ENCODE measurements around the gene SIX2.

The SIX2 gene

GRCh38 chr2:44972771-44973535 lies 36.3 kb downstream of the SIX2 start:
- in situ Hi-C loops (cut with HindIII; ENCODE audit: low sequenced_read_pairs) = loop anchor here (25.0 kb wide), 1 partner anchor 486 kb away; no protein-coding TSS in a partner anchor

- in situ Hi-C loops (cut with HindIII; ENCODE audit: low sequenced_read_pairs) = loop anchor here (25.0 kb wide), 1 partner anchor 484 kb away; no protein-coding TSS in a partner anchor
Observed at GRCh38 chr2:44970846-44971450, 38.3 kb downstream of the SIX2 start.

- in situ Hi-C loops (cut with HindIII; ENCODE audit: low sequenced_read_pairs) = loop anchor here (25.0 kb wide), 1 partner anchor 483 kb away; no protein-coding TSS in a partner anchor
Observed at GRCh38 chr2:44969936-44970335, 39.3 kb downstream of the SIX2 start.

DNA sequence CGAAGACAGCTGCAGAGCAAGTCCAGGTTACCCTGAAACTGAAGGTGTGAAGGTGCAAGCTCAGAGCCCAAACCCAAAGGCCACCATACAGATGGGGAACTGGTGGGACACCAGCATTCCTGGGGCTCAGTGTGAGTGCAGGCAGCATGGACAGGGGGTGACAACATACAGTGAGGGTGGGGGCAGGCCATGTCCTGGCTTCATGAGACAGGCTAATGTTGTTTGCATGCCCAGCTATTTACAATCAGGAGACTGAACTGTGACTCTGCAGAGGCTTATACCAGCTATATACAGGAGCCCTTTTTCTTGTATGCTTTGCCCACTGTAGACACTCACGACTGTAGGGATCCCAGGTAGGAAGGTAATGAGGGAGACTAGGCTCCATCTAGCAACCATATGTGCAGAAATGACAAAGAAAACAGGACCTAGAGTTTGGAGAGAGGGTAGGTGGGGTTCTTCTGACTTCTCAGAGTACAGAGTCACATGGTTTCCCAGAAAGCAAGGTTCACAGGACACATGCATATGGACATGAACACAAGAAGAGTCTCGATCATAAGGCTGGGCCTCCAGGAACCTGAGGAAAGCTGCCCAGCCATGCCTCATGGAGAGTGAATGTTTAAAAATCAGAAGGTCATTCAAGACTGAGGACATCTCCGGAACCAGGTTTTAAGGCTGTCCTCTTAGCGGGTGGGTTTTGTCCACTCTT lies 41.4 kb downstream of the SIX2 start:
- in situ Hi-C loops (cut with HindIII; ENCODE audit: low sequenced_read_pairs) = loop anchor here (25.0 kb wide), 1 partner anchor 481 kb away; no protein-coding TSS in a partner anchor

- in situ Hi-C loops (cut with HindIII; ENCODE audit: low sequenced_read_pairs) = loop anchor here (25.0 kb wide), 1 partner anchor 480 kb away; no protein-coding TSS in a partner anchor
Observed at GRCh38 chr2:44967056-44967455, 42.2 kb downstream of the SIX2 start.

GRCh38 chr2:44965684-44966083 lies 43.6 kb downstream of the SIX2 start:
- in situ Hi-C loops (cut with HindIII; ENCODE audit: low sequenced_read_pairs) = loop anchor here (25.0 kb wide), 1 partner anchor 478 kb away; no protein-coding TSS in a partner anchor

DNA sequence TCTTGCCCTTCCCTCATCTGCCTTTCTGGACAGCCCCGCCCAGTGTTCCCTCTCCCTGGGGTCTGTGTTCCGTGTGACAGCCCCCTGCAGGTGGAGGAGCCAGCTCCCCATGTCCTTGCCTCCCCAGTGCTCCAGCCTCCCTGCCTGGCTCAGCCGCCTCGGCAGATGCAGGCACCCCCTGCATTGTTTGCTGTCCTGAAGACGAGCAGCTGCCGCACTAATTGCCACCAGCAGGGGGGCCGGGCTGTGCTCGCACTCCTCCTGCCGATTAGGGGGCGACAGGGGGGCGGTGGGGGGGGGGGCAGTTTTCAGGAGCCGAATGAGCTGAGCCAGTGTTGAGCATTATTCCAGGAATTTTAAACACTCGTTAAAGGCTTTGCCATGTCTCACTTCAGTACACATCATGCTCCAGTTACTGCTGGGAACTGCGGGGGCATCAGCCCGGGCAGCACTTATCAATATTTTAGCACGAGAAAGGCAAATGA lies 44.5 kb downstream of the SIX2 start:
- in situ Hi-C loops (cut with HindIII; ENCODE audit: low sequenced_read_pairs) = loop anchor here (5.0 to 25.0 kb wide), 2 partner anchors 33 to 477 kb away; no protein-coding TSS in a partner anchor

DNA sequence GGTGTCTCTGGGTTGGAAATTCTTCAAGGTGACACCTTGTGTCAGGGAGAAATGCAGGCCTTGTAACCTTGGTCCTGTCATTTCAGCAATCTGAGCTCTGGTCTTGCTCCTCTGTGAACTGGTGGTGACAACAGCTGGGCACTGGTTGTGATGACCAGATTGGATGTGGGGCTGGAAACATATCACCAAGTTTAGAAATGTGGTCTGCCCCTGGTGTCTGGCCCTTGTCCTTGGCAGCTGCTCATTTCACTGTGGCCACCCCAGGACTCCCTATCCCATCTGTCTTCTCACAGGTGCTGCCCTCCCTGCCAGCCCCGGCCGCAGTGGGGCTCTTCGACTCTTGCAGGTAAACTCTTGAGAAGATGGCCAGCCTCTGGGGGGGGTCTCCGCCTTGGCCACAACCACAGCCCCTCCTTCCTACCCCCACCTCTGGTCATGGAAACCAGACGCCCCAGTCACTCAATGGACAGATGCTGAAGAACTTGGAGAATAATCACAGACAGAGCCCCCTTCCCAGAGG lies 47.0 kb downstream of the SIX2 start:
- in situ Hi-C loops (cut with HindIII; ENCODE audit: low sequenced_read_pairs) = loop anchor here (5.0 to 25.0 kb wide), 2 partner anchors 35 to 475 kb away; no protein-coding TSS in a partner anchor

- in situ Hi-C loops (cut with HindIII; ENCODE audit: low sequenced_read_pairs) = loop anchor here (5.0 to 25.0 kb wide), 2 partner anchors 36 to 474 kb away; no protein-coding TSS in a partner anchor
Observed at GRCh38 chr2:44960871-44961270, 48.4 kb downstream of the SIX2 start.

GRCh38 chr2:44959855-44960254 lies 49.4 kb downstream of the SIX2 start:
- in situ Hi-C loops (cut with HindIII; ENCODE audit: low sequenced_read_pairs) = loop anchor here (5.0 to 25.0 kb wide), 5 partner anchors 37 to 565 kb away; no protein-coding TSS in a partner anchor

DNA sequence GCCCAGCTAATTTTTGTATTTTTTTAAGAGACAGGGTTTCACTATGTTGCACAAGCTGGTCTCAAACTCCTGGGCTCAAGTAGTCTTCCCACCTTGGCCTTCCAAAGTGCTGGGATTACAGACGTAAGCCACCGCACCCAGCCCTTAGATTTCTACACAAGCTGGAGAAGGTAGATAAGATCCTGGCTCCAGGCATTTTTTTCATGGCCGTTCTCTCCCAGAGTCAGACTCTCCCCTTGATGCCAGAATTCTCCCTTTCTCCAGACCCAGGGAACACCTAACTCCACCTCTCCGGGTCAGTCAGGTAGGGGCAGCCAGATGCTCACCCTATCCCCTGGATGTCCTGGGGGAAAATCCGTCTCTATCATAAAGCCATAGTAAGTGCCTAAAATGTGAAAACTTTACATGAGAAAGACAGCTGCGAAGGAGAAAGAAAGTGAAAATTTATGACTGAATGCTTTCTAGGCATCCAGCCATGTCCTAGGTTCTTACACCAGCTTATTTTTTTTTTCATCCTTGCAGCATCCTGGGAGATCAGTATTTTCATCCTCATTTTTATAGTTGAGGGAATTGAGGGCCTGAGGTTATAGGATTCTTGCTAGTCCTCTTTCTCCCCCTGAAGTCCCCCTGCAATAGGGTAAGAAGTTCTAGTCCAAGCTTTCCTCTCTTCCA lies 51.5 kb downstream of the SIX2 start:
- in situ Hi-C loops (cut with HindIII; ENCODE audit: low sequenced_read_pairs) = loop anchor here (10.0 to 25.0 kb wide), 4 partner anchors 153 to 563 kb away; no protein-coding TSS in a partner anchor

DNA sequence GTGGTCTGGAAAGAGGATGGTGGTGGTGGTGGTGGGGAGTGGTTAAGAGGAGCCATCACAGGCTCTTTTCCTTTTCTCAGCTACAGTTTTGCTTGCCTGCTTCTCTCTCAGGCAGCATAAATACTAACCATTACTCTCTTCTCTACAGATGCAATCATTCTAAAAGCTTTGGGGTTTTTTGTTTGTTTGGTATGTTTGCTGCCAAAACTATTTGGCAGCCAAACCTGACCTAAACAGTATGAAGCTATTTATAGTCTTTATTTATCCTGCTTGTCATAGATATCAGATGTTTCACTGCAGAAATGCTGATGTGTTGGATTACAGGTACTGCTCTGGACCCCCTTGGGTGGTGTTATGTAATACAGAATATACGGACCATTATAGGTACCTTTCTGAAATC lies 52.4 kb downstream of the SIX2 start:
- in situ Hi-C loops (cut with HindIII; ENCODE audit: low sequenced_read_pairs) = loop anchor here (10.0 to 25.0 kb wide), 4 partner anchors 152 to 562 kb away; no protein-coding TSS in a partner anchor

- in situ Hi-C loops (cut with HindIII; ENCODE audit: low sequenced_read_pairs) = loop anchor here (10.0 to 25.0 kb wide), 4 partner anchors 151 to 561 kb away; no protein-coding TSS in a partner anchor
Observed at GRCh38 chr2:44955593-44956392, 53.5 kb downstream of the SIX2 start.
